Measurements from ENCODE around the gene DNAI1. TPM values are rescaled to one million over a fixed set of nuclear protein-coding genes. Genes with fewer than 3 reads are reported as not detected.

DNAI1 gene
- total and polyA plus RNA-seq, 2 of the 13 experiments (the other 11 are each of a cell fraction or from before 2014, with no cell fraction given): not detected

- TF ChIP-seq HNF1A (IDR thresholded peaks at IDR 0.05; ENCODE audit: low read depth): no peak
- no peak for TF ChIP-seq HNF1A (CRISPR knock-in tag; IDR thresholded peaks at IDR 0.05; ENCODE audit: borderline replicate concordance)
- TF ChIP-seq ZMAT3 (CRISPR knock-in tag; conservative IDR thresholded peaks at IDR 0.05): no peak
These were observed 7.5 kb upstream of the DNAI1 start (continued) for GRCh38 chr9:34451135-34451534.

GRCh38 chr9:34451545-34451944 lies 7.1 kb upstream of the DNAI1 start:
- Histone ChIP-seq H4K20me1 (ENCODE audit: insufficient read depth, low read length) (0 out of 2 replicates have a peak, but pooled peaks cover 2% of the 10 kb centered on the region), H3K4me2 (ENCODE audit: low read depth, low read length) (no peak overlapping the region), H3K79me2 (ENCODE audit: insufficient read depth, low read length) (peaks cover 2% of the 10 kb centered on the region), H3K4me1 (ENCODE audit: insufficient read depth, low read length) (peaks cover 3% of the 10 kb centered on the region), H3K9me3 (ENCODE audit: low read length) (no peaks in the 10 kb centered on the region), H3K36me3 (replicated peaks in 1 of 2; ENCODE audit: control insufficient read depth in 1 of 2, insufficient read depth in 2 of 2, low read length in 2 of 2) (no peaks in the 10 kb centered on the region), H3K27me3 (ENCODE audit: control insufficient read depth in 1 of 2, insufficient read depth in 2 of 2, low read length in 2 of 2) (no peaks in the 10 kb centered on the region), H3K4me3 (replicated peaks in 1 of 3; ENCODE audit: insufficient read depth in 1 of 3, low read depth in 2 of 3, low read length in 3 of 3) (no peak overlapping the region), H2AFZ (ENCODE audit: low read length) (no peak overlapping the region), H3K9ac (ENCODE audit: insufficient read depth, low read depth, low read length) (no peak overlapping the region), H3K27ac (ENCODE audit: extremely low read length, insufficient read depth, low read length) (no peak overlapping the region)
- WGBS (ENCODE audit: low lambda C conversion rate): 78% methylated on average over 3 of the region's 3 CpGs
- intact Hi-C loops (cut with micrococcal nuclease; ENCODE audit: unreplicated experiment) (no loop called here), in situ Hi-C loops (cut with HindIII; ENCODE audit: extremely low pct_ligation_motif_present, low pct_unique_long_range_greater_than_20kb) (no loop called here)
- BruUV-seq (replicated peaks): no TSS peak
- DNase-seq (ENCODE audit: low spot score): no peak
- ChIA-PET POLR2A (no interaction called here), CTCF (ENCODE audit: low intra/inter-chr PET ratio, low total read pairs) (no interaction called here)
- FAIRE-seq: no peak
- ATAC-seq: no peak
- TF ChIP-seq TERF1 (CRISPR knock-in tag; IDR thresholded peaks at IDR 0.05): no peak
- TF ChIP-seq FOXP4 (CRISPR knock-in tag; IDR thresholded peaks at IDR 0.05): no peak
- TF ChIP-seq ZKSCAN8 (CRISPR knock-in tag; IDR thresholded peaks at IDR 0.05; ENCODE audit: borderline replicate concordance): no peak
- TF ChIP-seq PCBP2 (optimal IDR thresholded peaks at IDR 0.05; ENCODE audit: low read depth, low read length, poor library complexity, severe bottlenecking): no peak
- TF ChIP-seq SP4 (CRISPR knock-in tag; IDR thresholded peaks at IDR 0.05): no peak
- TF ChIP-seq ZSCAN9 (CRISPR knock-in tag; IDR thresholded peaks at IDR 0.05; ENCODE audit: borderline replicate concordance): no peak
- TF ChIP-seq MED8 (CRISPR knock-in tag; IDR thresholded peaks at IDR 0.05; ENCODE audit: insufficient replicate concordance): no peak
- no peak for TF ChIP-seq HBP1 (CRISPR knock-in tag; IDR thresholded peaks at IDR 0.05; ENCODE audit: low read depth)

Data from HepG2 (cell line).